ENCODE data around the gene GSKIP.

GSKIP gene

GRCh38 chr14:96383445-96383844 is 20.1 kb downstream of the GSKIP start:
- DNase-seq, result no peak

GRCh38 chr14:96384053-96384452 is 20.7 kb downstream of the GSKIP start:
- DNase-seq, result no peak

GRCh38 chr14:96384740-96385139 is 21.4 kb downstream of the GSKIP start:
- no peak for DNase-seq

GRCh38 chr14:96385385-96385784 is 22.1 kb downstream of the GSKIP start:
- DNase-seq, result no peak

- DNase-seq, result no peak
Measured at GRCh38 chr14:96390965-96391292, 27.6 kb downstream of the GSKIP start.

- peak; percentile 100 for DNase-seq
Measured at GRCh38 chr14:96391293-96392118, 28.2 kb downstream of the GSKIP start.

GRCh38 chr14:96393071-96393691 is 29.9 kb downstream of the GSKIP start:
- no peak for DNase-seq

- DNase-seq, result no peak
Measured at GRCh38 chr14:96394047-96394815, 30.9 kb downstream of the GSKIP start.

- DNase-seq, result no peak
Measured at GRCh38 chr14:96398432-96398831, 35.1 kb downstream of the GSKIP start.

GRCh38 chr14:96398921-96399320 is 35.6 kb downstream of the GSKIP start:
- DNase-seq, result no peak

GRCh38 chr14:96399405-96399804 is 36.1 kb downstream of the GSKIP start:
- no peak for DNase-seq

- no peak for DNase-seq
Measured at GRCh38 chr14:96400495-96400894, 37.2 kb downstream of the GSKIP start.

GRCh38 chr14:96403409-96403808 is 40.1 kb downstream of the GSKIP start:
- no peak for DNase-seq

- no peak for DNase-seq
Measured at GRCh38 chr14:96405677-96406076, 42.4 kb downstream of the GSKIP start.

GRCh38 chr14:96407935-96408570 is 44.7 kb downstream of the GSKIP start:
- no peak for DNase-seq

GRCh38 chr14:96408608-96409007 is 45.3 kb downstream of the GSKIP start:
- no peak for DNase-seq

- no peak for DNase-seq
Measured at GRCh38 chr14:96409701-96410100, 46.4 kb downstream of the GSKIP start.

GRCh38 chr14:96410119-96410518 is 46.8 kb downstream of the GSKIP start:
- DNase-seq, result no peak

GRCh38 chr14:96413526-96413925 is 50.2 kb downstream of the GSKIP start:
- no peak for DNase-seq

- DNase-seq, result no peak
Measured at GRCh38 chr14:96415559-96415958, 52.2 kb downstream of the GSKIP start.

GRCh38 chr14:96416292-96416691 is 53.0 kb downstream of the GSKIP start:
- no peak for DNase-seq

GRCh38 chr14:96417254-96417653 is 53.9 kb downstream of the GSKIP start:
- DNase-seq, result no peak

GRCh38 chr14:96418075-96418474 is 54.7 kb downstream of the GSKIP start:
- DNase-seq, result no peak

All from activated CD8-positive, alpha-beta memory T cell treated with anti-CD3 and anti-CD28 coated beads for 24 hours (primary cell).